ENCODE measurements around the gene MDGA2. TPM values are rescaled to one million over a fixed set of nuclear protein-coding genes. Genes with fewer than 3 reads are reported as not detected.
"Not testable (repeated sequence)": the region's sequence is repeated elsewhere in the genome, so short reads cannot be mapped to it uniquely, and the experiment has no call there.

MDGA2 gene
- total RNA-seq, 1 experiment from 2014 or later, result not detected

DNA sequence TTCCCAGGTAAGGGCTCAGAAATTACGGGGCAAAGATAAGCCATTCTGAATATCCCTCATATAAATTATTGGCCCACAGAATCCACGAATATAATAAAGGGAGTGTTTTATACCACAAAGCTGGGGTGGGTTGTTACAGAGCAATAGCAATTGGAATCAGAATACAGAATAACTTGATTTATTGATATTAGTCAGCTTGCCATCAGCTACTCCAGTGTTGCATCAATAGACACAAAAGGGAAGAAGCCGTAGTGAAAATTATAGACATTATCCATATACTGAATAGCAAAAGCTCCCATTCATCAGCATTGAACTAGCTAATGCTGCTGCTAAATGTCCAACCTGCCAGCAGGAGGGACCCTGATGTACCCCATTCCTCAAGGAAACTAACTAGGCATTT lies 18.3 kb downstream of the MDGA2 start:
- Histone ChIP-seq H3K27me3 (no peaks in the 10 kb centered on the region), H3K36me3 (no peaks in the 10 kb centered on the region), H3K9me3 (no peaks in the 10 kb centered on the region), H3K4me3 (no peak overlapping the region)
- DNase-seq, result no peak

DNA sequence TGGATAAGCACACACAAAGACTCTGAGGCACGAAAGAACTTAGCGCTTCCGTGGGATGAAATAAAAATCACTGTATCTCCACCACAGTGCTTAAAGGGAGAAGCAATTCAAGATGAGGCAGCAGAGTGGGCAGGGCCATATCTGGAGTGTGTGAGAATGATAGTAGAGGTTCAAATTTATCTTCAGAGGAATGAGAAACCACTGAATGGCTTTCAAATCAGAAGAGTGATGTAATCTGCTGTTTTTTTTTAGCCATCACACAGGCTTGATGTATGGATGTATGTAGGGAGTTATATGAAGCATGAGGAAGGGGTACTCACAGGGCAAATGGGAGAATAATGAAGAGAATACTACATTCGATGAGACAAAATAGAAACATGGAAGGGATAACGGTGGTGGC lies 24.1 kb downstream of the MDGA2 start:
- no peak for DNase-seq
- Histone ChIP-seq H3K36me3 (no peaks in the 10 kb centered on the region), H3K9me3 (no peaks in the 10 kb centered on the region), H3K27me3 (no peaks in the 10 kb centered on the region), H3K4me3 (no peak overlapping the region)

DNA sequence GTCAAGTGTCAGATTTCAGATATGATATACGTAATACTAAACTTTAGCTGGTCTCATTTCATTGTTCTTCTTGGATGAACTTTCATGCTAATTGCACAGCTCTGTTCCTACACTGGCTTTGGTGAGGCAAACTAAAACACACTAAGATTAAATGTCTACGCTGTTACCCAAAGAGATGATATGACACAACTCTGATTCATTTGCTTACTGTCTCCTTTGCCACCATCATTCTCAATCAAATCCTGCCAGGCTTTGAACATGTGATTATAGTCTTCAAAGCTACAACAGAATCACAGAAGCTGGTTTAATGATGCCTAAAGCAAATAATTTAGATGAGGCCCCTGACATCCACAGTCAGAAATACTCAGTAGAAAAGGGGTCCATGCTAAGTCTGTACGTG lies 37.7 kb downstream of the MDGA2 start:
- H3K9me3 ChIP-seq, result no peaks in the 10 kb centered on the region
- no peak overlapping the region for H3K4me3 ChIP-seq
- H3K36me3 ChIP-seq, result no peaks in the 10 kb centered on the region
- H3K27me3 ChIP-seq, result no peaks in the 10 kb centered on the region
- DNase-seq, result no peak

DNA sequence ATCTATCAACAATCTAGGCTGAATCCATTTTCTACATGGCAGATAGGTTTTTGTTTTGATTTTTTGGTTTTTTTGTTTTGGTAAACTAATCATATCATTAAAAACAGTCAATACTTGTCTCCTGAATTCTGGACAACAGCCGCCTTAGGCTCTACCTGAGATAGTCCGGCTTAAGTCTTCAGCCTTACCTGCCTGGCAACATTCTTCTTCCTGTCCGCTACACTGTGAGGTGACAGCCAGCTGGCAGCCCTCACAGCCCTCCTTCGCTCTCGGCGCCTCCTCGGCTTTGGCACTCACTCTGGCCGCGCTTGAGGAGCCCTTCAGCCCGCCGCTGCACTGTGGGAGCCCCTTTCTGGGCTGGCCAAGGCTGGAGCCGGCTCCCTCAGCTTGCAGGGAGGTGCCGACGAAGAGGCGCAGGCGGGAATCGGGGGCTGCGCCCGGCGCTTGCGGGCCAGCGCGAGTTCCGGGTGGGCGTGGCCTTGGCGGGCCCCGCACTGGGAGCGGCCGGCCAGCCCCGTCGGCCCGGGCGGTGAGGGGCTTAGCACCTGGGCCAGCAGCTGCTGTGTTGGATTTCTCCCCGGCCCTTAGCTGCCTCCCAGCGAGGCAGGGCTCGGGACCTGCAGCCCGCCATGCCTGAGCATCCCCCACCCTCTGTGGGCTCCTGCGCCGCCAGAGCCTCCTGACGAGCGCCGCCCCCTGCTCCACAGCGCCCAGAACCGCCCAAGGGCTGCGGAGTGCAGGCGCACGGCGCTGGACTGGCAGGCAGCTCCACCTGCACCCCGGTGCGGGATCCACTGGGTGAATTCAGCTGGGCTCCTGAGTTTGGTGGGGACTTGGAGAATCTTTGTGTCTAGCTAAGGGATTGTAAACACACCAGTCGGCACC lies 49.0 kb downstream of the MDGA2 start:
- Histone ChIP-seq H3K9me3 (no peaks in the 10 kb centered on the region), H3K36me3 (no peaks in the 10 kb centered on the region), H3K4me3 (no peak overlapping the region), H3K27me3 (no peaks in the 10 kb centered on the region)
- no peak for DNase-seq

DNA sequence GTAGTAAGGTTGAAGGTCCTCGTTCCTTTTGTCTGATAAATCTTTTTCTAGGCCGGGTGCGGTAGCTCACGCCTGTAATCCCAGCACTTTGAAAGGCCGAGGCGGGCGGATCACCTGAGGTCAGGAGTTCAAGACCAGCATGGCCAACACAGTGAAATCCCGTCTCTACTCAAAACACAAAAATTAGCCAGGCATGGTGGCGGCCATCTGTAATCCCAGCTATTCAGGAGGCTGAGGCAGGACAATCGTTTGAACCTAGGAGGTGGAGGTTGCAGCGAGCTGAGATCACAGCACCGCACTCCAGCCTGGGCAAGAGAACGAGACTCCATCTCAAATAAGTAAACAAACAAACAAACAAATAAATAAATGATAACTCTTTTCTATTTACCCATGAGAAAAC lies 51.3 kb downstream of the MDGA2 start:
- not testable (repeated sequence) for H3K36me3 ChIP-seq, H3K9me3 ChIP-seq, DNase-seq, H3K27me3 ChIP-seq, H3K4me3 ChIP-seq

DNA sequence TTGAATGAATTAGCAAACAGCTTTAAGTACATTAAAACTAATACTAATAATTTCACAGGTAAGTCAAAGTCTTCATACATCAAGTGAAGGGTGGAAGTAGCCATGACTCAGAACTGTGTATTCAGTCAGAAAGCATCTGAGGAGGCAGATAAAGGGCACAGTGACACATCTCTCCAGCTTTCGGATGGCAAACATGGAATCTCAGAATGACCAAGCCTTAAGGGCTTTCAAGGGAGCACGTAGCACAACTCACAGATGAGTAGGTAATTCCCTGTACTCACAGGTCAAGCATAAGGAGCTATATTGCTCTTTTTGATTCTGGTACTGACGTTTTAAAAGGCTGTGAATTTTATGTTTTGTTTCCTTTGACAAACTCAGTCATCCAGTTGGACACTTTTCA lies 56.0 kb downstream of the MDGA2 start:
- no peak overlapping the region for H3K4me3 ChIP-seq
- no peaks in the 10 kb centered on the region for H3K27me3 ChIP-seq
- no peaks in the 10 kb centered on the region for H3K9me3 ChIP-seq
- H3K36me3 ChIP-seq, result no peaks in the 10 kb centered on the region
- no peak for DNase-seq

DNA sequence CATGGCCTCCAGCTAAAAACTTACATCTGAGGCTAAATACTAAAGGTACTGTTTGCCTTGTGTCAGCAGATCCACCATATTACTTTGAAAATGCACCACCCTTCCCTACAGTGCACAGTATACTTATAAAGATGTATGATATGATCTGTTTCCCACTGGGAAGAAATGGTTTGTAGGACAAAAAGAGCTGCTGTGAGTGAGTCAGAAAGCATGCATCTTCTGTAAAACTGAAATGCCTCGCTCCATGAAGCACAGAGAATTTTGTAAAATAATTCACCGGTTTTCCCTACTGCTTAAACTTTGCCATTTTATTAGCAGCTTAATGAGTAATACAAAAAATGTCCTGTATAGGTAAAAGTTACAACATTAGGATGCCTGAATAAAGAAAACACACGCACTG lies 68.8 kb downstream of the MDGA2 start:
- Histone ChIP-seq H3K36me3 (no peaks in the 10 kb centered on the region), H3K27me3 (no peaks in the 10 kb centered on the region), H3K4me3 (no peak overlapping the region), H3K9me3 (no peaks in the 10 kb centered on the region)
- DNase-seq, result no peak

DNA sequence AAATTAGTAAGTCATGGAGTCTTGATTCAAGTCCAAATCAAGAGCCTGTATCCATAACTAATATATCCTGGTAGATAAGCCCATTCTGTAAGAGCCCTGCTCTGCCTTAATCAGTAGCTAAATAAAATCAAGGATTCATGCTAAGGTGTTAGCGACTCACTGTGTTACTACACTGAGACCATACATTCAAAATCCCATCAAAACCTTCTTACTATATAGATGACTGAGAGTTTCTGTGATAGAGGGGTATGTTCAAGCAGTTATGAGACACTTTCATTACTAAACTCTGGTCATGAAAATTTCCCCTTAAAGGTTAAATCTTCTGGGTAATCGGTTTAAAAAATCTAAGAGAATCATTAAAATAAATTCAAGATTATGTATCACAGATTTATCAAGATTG lies 78.5 kb downstream of the MDGA2 start:
- no peaks in the 10 kb centered on the region for H3K27me3 ChIP-seq
- H3K9me3 ChIP-seq, result no peaks in the 10 kb centered on the region
- DNase-seq, result no peak
- no peak overlapping the region for H3K4me3 ChIP-seq
- H3K36me3 ChIP-seq, result no peaks in the 10 kb centered on the region

DNA sequence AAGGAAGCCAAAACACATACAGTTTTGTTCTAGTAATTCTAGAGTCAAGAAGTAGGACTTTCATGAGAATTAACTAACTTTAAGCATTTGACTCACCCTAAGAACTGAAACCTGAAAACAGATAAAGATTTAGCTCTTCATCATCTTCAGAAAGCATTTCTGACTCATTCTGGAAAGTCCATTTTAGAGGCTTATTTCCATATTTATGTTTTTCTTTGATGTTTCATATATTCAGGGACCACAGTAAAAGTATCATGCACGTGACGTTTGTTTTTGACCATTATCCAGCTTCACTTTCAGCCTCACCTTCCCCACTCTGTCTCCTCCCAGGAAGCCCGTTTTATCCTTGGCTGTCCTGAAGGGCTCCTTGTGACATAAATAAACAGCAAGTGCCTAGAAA lies 79.2 kb downstream of the MDGA2 start:
- DNase-seq, result no peak
- H3K27me3 ChIP-seq, result no peaks in the 10 kb centered on the region

DNA sequence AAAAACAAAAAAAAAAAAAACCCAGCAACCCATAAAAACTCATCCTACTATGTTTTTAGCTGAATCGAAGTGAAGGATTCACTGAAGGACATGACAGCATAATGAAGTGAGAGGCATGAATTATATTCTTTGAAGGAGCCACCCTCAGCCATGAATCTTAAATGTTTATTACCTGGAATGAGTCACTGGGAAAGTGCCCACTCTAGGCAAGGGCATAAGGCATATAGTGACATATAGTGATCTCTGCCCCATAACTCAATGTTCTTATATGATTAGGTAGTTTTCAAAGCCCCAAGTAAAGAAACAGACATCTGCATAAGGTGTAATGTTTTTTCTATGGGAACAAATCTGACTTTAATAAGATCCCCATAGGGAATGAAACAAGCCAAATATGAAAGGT lies 79.9 kb downstream of the MDGA2 start:
- DNase-seq, result no peak

More for the DNA sequence above, 79.2 kb downstream of the MDGA2 start:
- H3K4me3 ChIP-seq, result no peak overlapping the region
- H3K36me3 ChIP-seq, result no peaks in the 10 kb centered on the region
- no peaks in the 10 kb centered on the region for H3K9me3 ChIP-seq

DNA sequence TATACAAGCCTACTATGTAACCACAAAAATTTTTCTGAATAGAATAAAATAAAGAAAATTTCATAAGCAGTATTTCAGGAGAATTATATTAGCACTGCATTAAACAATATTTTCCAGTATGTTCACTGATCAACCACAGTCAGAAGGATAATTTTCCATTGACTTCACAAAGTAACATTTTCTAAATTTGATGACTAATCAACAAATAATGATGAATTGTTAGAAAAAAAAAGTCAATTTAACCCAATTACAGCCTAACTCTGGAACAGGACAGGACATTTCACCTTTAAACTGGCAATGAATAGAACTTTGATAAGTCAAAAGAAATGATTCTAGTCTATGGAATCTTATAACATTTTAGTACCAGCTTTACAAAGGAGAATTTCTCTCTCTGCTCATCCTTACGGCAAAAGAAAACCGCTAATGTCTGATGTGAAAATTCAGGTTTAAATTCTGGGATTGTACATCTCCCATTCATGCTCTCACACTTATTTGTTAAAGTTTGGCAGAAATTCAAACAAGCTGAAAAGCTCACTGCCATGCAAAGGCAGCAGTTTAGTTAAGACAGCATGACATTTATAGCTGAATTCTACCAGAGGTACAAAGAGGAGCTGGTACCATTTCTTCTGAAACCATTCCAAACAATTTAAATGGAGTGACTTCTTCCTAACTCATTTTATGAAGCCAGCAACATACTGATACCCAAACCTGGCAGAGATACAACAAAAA lies 84.5 kb downstream of the MDGA2 start:
- Histone ChIP-seq H3K4me3 (no peak overlapping the region), H3K36me3 (no peaks in the 10 kb centered on the region), H3K9me3 (no peaks in the 10 kb centered on the region), H3K27me3 (no peaks in the 10 kb centered on the region)
- DNase-seq, result no peak

More for the DNA sequence above, 79.9 kb downstream of the MDGA2 start:
- Histone ChIP-seq H3K4me3 (no peak overlapping the region), H3K27me3 (no peaks in the 10 kb centered on the region), H3K9me3 (no peaks in the 10 kb centered on the region), H3K36me3 (no peaks in the 10 kb centered on the region)

DNA sequence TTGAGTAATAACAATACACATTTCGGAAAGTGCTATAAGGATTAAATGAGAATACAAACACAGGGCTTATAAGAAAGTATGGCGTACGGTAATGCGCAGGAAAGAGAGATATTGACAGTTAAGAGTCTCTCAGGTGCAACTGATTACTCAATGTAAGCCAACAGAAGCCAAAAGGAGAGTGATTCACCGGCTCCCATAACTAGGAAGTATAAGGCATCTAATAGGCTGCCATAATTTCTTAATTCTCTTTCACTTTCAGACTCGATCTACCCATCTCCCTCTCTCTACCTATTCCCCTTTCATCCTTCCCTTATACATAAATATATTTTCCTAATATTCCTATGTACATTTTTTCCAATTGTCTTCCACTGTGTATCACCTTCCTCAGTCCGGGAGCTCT lies 90.0 kb downstream of the MDGA2 start:
- Histone ChIP-seq H3K9me3 (no peaks in the 10 kb centered on the region), H3K36me3 (no peaks in the 10 kb centered on the region), H3K4me3 (no peak overlapping the region), H3K27me3 (no peaks in the 10 kb centered on the region)
- DNase-seq, result no peak

DNA sequence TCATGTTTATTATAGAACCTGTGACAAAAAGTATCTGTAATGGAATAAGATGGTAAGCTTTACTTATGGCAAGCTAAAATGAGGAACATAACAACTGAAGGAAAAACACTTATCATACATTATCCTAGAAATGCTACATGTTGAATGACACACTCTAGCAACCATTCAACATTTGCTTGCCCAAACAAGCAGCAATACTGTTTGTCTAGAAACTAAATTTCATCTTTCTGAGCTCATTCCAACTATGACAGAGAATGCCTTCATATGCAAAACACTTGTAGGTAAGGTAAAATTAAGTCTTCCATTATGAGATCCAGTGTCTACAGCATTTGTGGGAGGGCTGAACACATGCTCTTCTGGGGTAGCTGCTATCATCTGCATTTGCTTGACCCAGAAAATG lies 108.1 kb downstream of the MDGA2 start:
- Histone ChIP-seq H3K4me3 (no peak overlapping the region), H3K27me3 (no peaks in the 10 kb centered on the region), H3K36me3 (no peaks in the 10 kb centered on the region), H3K9me3 (no peaks in the 10 kb centered on the region)
- DNase-seq, result no peak

DNA sequence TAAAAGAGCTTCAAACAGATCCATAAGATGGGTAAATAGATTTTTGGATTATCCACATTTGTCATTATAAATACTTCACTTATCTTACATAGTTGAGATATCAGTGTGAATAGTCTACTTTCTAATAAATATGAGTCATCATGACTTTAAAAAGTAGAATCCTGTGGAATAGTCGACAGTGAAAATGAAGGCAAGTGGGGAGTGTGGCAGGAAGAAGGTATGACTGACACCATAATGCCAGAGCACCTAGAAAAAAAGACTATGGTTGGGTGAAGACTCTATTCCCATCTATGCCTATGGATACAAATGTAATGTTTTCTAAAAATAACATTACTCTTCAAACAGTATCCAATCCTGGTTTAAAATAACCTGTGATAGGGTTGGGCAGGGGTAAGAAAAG lies 117.5 kb downstream of the MDGA2 start:
- H3K4me3 ChIP-seq, result no peak overlapping the region
- no peaks in the 10 kb centered on the region for H3K27me3 ChIP-seq
- H3K36me3 ChIP-seq, result no peaks in the 10 kb centered on the region
- DNase-seq, result no peak
- no peaks in the 10 kb centered on the region for H3K9me3 ChIP-seq

DNA sequence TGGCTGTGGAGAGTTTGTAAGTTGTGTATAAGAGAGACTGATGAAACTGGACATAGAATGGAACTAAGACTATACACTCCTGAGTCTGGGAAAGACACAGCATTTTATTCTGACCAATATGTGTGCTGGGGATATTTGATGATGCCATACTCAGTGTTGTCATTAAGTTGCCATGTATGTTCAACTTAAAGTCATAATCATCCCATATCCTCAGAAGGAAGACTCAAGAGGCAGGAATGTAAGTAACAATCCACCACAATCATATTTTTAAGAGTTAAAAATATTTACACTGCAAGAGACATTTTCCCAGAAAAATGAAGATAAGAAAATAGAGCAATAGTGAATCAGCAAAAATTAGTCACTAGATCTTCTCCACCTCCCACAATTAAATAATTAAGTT lies 120.1 kb downstream of the MDGA2 start:
- H3K27me3 ChIP-seq, result no peaks in the 10 kb centered on the region
- no peak overlapping the region for H3K4me3 ChIP-seq
- no peaks in the 10 kb centered on the region for H3K9me3 ChIP-seq
- H3K36me3 ChIP-seq, result no peaks in the 10 kb centered on the region
- no peak for DNase-seq

DNA sequence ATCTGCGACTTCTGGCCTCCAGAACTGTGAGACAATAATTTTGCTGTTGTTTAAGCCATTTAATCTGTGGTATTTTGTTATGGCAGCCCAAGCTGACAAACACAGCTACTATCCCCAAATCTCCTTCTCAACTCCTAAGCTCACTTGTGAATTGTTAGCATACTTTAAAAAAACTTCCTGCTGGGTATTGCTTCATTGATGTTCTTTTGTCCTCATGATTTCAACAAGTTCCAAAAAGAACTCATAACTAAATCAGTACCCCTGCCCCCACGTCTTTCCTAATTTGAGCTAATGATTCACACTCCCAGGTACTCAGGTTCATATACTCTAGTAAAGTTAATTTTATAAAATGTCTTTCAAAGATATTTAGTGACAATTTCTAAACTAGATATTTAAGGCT lies 125.5 kb downstream of the MDGA2 start:
- H3K9me3 ChIP-seq, result no peaks in the 10 kb centered on the region
- H3K27me3 ChIP-seq, result no peaks in the 10 kb centered on the region
- H3K4me3 ChIP-seq, result no peak overlapping the region
- no peaks in the 10 kb centered on the region for H3K36me3 ChIP-seq
- DNase-seq, result no peak

DNA sequence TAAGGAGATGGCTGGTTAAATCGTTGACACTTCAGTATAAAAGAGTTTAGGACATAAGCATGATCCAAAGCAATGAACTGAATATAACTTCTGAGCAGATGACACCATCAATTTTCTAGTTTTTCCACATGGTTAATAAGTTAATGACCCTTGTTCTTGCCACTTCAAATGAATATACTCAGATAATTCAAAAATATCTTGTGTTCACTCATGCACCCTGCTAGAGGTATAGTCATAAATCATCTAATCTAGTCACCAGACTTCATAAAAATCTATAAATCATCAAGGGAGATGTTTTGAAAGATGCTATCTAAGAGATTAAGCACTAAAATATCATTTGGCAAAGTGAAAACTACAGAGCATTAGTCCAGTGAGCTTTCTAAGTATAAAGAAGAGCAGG lies 131.9 kb downstream of the MDGA2 start:
- Histone ChIP-seq H3K27me3 (no peaks in the 10 kb centered on the region), H3K4me3 (no peak overlapping the region), H3K36me3 (no peaks in the 10 kb centered on the region), H3K9me3 (no peaks in the 10 kb centered on the region)
- DNase-seq, result no peak

DNA sequence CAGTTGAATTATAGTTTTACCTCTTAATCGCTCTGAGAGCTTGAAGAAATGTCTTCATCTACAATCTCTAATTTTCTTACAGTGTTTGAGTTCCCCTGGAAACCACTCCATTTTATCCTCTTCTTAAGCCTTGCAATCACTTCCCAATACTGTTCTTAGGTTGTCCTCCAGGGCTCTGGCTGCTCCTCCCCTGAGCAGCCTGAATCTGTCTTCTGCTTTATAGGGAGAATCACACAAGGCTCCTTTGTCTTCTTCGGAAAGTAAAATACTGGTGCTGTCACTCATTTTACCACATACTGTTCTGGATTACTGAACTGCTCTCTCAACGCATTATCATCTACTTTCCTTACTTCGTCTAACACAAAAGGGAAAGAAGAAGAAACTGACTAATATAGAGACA lies 133.7 kb downstream of the MDGA2 start:
- no peaks in the 10 kb centered on the region for H3K36me3 ChIP-seq
- H3K9me3 ChIP-seq, result no peaks in the 10 kb centered on the region
- no peaks in the 10 kb centered on the region for H3K27me3 ChIP-seq
- no peak for DNase-seq
- H3K4me3 ChIP-seq, result no peak overlapping the region

Measured in MG63 (cell line).